Nephron progenitor cell (in vitro differentiated cells): ENCODE measurements around the gene TAS2R20.

Experiments
- DNase-seq: peaks from one replicate; pipeline ENCODE4 v3.0.0; 2021
- H3K27ac Mint-ChIP-seq: 2 replicates; pipeline ENCODE4 v1.8.0; 2021; ENCODE audit warnings: mild to moderate bottlenecking, moderate library complexity, mixed read lengths
- H3K27me3 Mint-ChIP-seq: 2 replicates; pipeline ENCODE4 v1.8.0; 2021; ENCODE audit warnings: mild to moderate bottlenecking, low read depth, mixed read lengths; ENCODE audit not compliant: poor library complexity
- H3K36me3 Mint-ChIP-seq: 2 replicates; pipeline ENCODE4 v1.8.0; 2021; ENCODE audit warnings: low read depth, mixed read lengths
- H3K4me1 Mint-ChIP-seq: 2 replicates; pipeline ENCODE4 v1.8.0; 2021; ENCODE audit warnings: mixed read lengths
- H3K4me3 Mint-ChIP-seq: 2 replicates; pipeline ENCODE4 v1.8.0; 2021; ENCODE audit warnings: mild to moderate bottlenecking, moderate library complexity, mixed read lengths
- H3K9me3 Mint-ChIP-seq: 2 replicates; pipeline ENCODE4 v1.8.0; 2021; ENCODE audit warnings: mild to moderate bottlenecking, moderate library complexity, mixed read lengths
- CTCF ChIP-seq: fragments of 200-600 bp; sonication (generic); IDR thresholded peaks from 2 replicates; pipeline ENCODE4 v1.5.0; 2021; ENCODE audit warnings: antibody characterized with exemption

TAS2R20 gene

GRCh38 chr12:10967409-10967808, 30.7 kb downstream of the TAS2R20 start:
- Mint-ChIP-seq H3K36me3 (peaks cover 53% of the 10 kb centered on the region), H3K27ac (no peak overlapping the region), H3K9me3 (peaks cover 6% of the 10 kb centered on the region), H3K4me1 (no peaks in the 10 kb centered on the region), H3K4me3 (no peak overlapping the region), H3K27me3 (peaks cover 4% of the 10 kb centered on the region)
- TF ChIP-seq CTCF: no peak
- no peak for DNase-seq

- Mint-ChIP-seq H3K27ac (no peak overlapping the region), H3K4me3 (no peak overlapping the region), H3K4me1 (no peaks in the 10 kb centered on the region), H3K36me3 (peaks cover 64% of the 10 kb centered on the region), H3K9me3 (peaks cover 6% of the 10 kb centered on the region), H3K27me3 (peaks cover 4% of the 10 kb centered on the region)
- TF ChIP-seq CTCF: no peak
- DNase-seq: no peak
Observed at GRCh38 chr12:10966314-10966713, 31.8 kb downstream of the TAS2R20 start.

- peaks cover 6% of the 10 kb centered on the region for H3K9me3 Mint-ChIP-seq
- H3K27me3 Mint-ChIP-seq: no peaks in the 10 kb centered on the region
- no peaks in the 10 kb centered on the region for H3K4me1 Mint-ChIP-seq
- H3K36me3 Mint-ChIP-seq: peaks cover 69% of the 10 kb centered on the region
- no peak for DNase-seq
- no peak overlapping the region for H3K4me3 Mint-ChIP-seq
- H3K27ac Mint-ChIP-seq: no peak overlapping the region
- TF ChIP-seq CTCF: no peak
Observed at GRCh38 chr12:10965476-10965875, 32.6 kb downstream of the TAS2R20 start.

- H3K9me3 Mint-ChIP-seq: peaks cover 38% of the 10 kb centered on the region
- H3K4me3 Mint-ChIP-seq: no peak overlapping the region
- peaks cover 78% of the 10 kb centered on the region for H3K36me3 Mint-ChIP-seq
Observed at GRCh38 chr12:10960211-10960610, 37.9 kb downstream of the TAS2R20 start.

GRCh38 chr12:10959804-10960203, 38.3 kb downstream of the TAS2R20 start:
- H3K4me1 Mint-ChIP-seq: no peaks in the 10 kb centered on the region
- H3K4me3 Mint-ChIP-seq: no peak overlapping the region
- H3K27ac Mint-ChIP-seq: no peak overlapping the region
- peaks cover 82% of the 10 kb centered on the region for H3K36me3 Mint-ChIP-seq
- H3K27me3 Mint-ChIP-seq: no peaks in the 10 kb centered on the region
- no peak for TF ChIP-seq CTCF
- H3K9me3 Mint-ChIP-seq: peaks cover 42% of the 10 kb centered on the region
- DNase-seq: no peak

More at GRCh38 chr12:10960211-10960610, 37.9 kb downstream of the TAS2R20 start:
- no peaks in the 10 kb centered on the region for H3K4me1 Mint-ChIP-seq
- TF ChIP-seq CTCF: no peak
- no peak overlapping the region for H3K27ac Mint-ChIP-seq
- DNase-seq: no peak
- H3K27me3 Mint-ChIP-seq: no peaks in the 10 kb centered on the region

GRCh38 chr12:10957741-10958140, 40.4 kb downstream of the TAS2R20 start:
- TF ChIP-seq CTCF: no peak
- H3K36me3 Mint-ChIP-seq: peaks cover 85% of the 10 kb centered on the region
- no peak overlapping the region for H3K27ac Mint-ChIP-seq
- no peak overlapping the region for H3K4me3 Mint-ChIP-seq
- no peak for DNase-seq
- no peaks in the 10 kb centered on the region for H3K4me1 Mint-ChIP-seq
- H3K27me3 Mint-ChIP-seq: no peaks in the 10 kb centered on the region
- H3K9me3 Mint-ChIP-seq: peaks cover 57% of the 10 kb centered on the region
